ENCODE results near the gene ACSS1.

The ACSS1 gene

GRCh38 chr20:25058051-25058846 is at the start of gene ACSS1:
Gene ACSS1, minus strand, starts transcription at chr20:25058139. Its CDS starts 37 bp downstream, at chr20:25058102.
- peak within 1 kb of the TSS; percentile 84 for H3K4me3 Mint-ChIP-seq
- no peaks in the 10 kb centered on the region for H3K9me3 Mint-ChIP-seq
- H3K27me3 Mint-ChIP-seq: no peaks in the 10 kb centered on the region
- no peaks in the 10 kb centered on the region for H3K36me3 Mint-ChIP-seq
- peaks cover 47% of the 10 kb centered on the region for H3K4me1 Mint-ChIP-seq
- peak within 1 kb of the TSS; percentile 82 for H3K27ac Mint-ChIP-seq

- H3K4me1 Mint-ChIP-seq: peaks cover 7% of the 10 kb centered on the region
- H3K36me3 Mint-ChIP-seq: no peaks in the 10 kb centered on the region
- H3K9me3 Mint-ChIP-seq: no peaks in the 10 kb centered on the region
- no peak overlapping the region for H3K27ac Mint-ChIP-seq
- H3K4me3 Mint-ChIP-seq: no peak overlapping the region
- peaks cover 17% of the 10 kb centered on the region for H3K27me3 Mint-ChIP-seq
Observed at GRCh38 chr20:25103526-25103925, 45.6 kb upstream of the ACSS1 start.

- Mint-ChIP-seq H3K9me3 (no peaks in the 10 kb centered on the region), H3K27me3 (peaks cover 8% of the 10 kb centered on the region), H3K36me3 (no peaks in the 10 kb centered on the region), H3K27ac (no peak overlapping the region), H3K4me1 (peaks cover 7% of the 10 kb centered on the region), H3K4me3 (no peak overlapping the region)
Observed at GRCh38 chr20:25100914-25101313, 43.0 kb upstream of the ACSS1 start.

GRCh38 chr20:25099601-25100140 is 41.7 kb upstream of the ACSS1 start:
- H3K27ac Mint-ChIP-seq: no peak overlapping the region
- H3K4me3 Mint-ChIP-seq: no peak overlapping the region

GRCh38 chr20:25097498-25097897 is 39.6 kb upstream of the ACSS1 start:
- Mint-ChIP-seq H3K27ac (no peak overlapping the region), H3K9me3 (no peaks in the 10 kb centered on the region), H3K36me3 (no peaks in the 10 kb centered on the region), H3K4me3 (no peak overlapping the region), H3K4me1 (peaks cover 7% of the 10 kb centered on the region), H3K27me3 (peaks cover 3% of the 10 kb centered on the region)

More at GRCh38 chr20:25099601-25100140, 41.7 kb upstream of the ACSS1 start:
- Mint-ChIP-seq H3K36me3 (no peaks in the 10 kb centered on the region), H3K4me1 (peaks cover 7% of the 10 kb centered on the region), H3K9me3 (no peaks in the 10 kb centered on the region), H3K27me3 (peaks cover 8% of the 10 kb centered on the region)

- Mint-ChIP-seq H3K27me3 (peaks cover 4% of the 10 kb centered on the region), H3K4me3 (peak overlapping the region; percentile 60), H3K9me3 (no peaks in the 10 kb centered on the region), H3K4me1 (peaks cover 29% of the 10 kb centered on the region), H3K27ac (peak overlapping the region; percentile 57), H3K36me3 (no peaks in the 10 kb centered on the region)
Observed at GRCh38 chr20:25090492-25091429, 32.8 kb upstream of the ACSS1 start.

- peaks cover 30% of the 10 kb centered on the region for H3K4me1 Mint-ChIP-seq
- H3K9me3 Mint-ChIP-seq: no peaks in the 10 kb centered on the region
- H3K36me3 Mint-ChIP-seq: no peaks in the 10 kb centered on the region
- peak overlapping the region; percentile 26 for H3K27ac Mint-ChIP-seq
- peaks cover 7% of the 10 kb centered on the region for H3K27me3 Mint-ChIP-seq
- H3K4me3 Mint-ChIP-seq: no peak overlapping the region
Observed at GRCh38 chr20:25089662-25090061, 31.7 kb upstream of the ACSS1 start.

GRCh38 chr20:25089096-25089495 is 31.2 kb upstream of the ACSS1 start:
- Mint-ChIP-seq H3K27me3 (peaks cover 11% of the 10 kb centered on the region), H3K27ac (no peak overlapping the region), H3K9me3 (no peaks in the 10 kb centered on the region), H3K36me3 (no peaks in the 10 kb centered on the region), H3K4me3 (no peak overlapping the region), H3K4me1 (peaks cover 34% of the 10 kb centered on the region)

- peaks cover 42% of the 10 kb centered on the region for H3K4me1 Mint-ChIP-seq
Observed at GRCh38 chr20:25088267-25088666, 30.3 kb upstream of the ACSS1 start.

GRCh38 chr20:25087186-25087929 is 29.4 kb upstream of the ACSS1 start:
- Mint-ChIP-seq H3K4me3 (no peak overlapping the region), H3K27me3 (peaks cover 22% of the 10 kb centered on the region), H3K36me3 (no peaks in the 10 kb centered on the region), H3K4me1 (peaks cover 47% of the 10 kb centered on the region), H3K27ac (no peak overlapping the region), H3K9me3 (no peaks in the 10 kb centered on the region)

More at GRCh38 chr20:25088267-25088666, 30.3 kb upstream of the ACSS1 start:
- H3K27me3 Mint-ChIP-seq: peaks cover 17% of the 10 kb centered on the region
- H3K9me3 Mint-ChIP-seq: no peaks in the 10 kb centered on the region
- no peaks in the 10 kb centered on the region for H3K36me3 Mint-ChIP-seq
- no peak overlapping the region for H3K4me3 Mint-ChIP-seq
- no peak overlapping the region for H3K27ac Mint-ChIP-seq

GRCh38 chr20:25085756-25086495 is 28.0 kb upstream of the ACSS1 start:
- Mint-ChIP-seq H3K4me3 (no peak overlapping the region), H3K27me3 (peaks cover 28% of the 10 kb centered on the region), H3K4me1 (peaks cover 41% of the 10 kb centered on the region), H3K27ac (no peak overlapping the region), H3K36me3 (no peaks in the 10 kb centered on the region), H3K9me3 (no peaks in the 10 kb centered on the region)

GRCh38 chr20:25084626-25085187 is 26.8 kb upstream of the ACSS1 start:
- Mint-ChIP-seq H3K4me1 (peaks cover 29% of the 10 kb centered on the region), H3K27ac (no peak overlapping the region), H3K4me3 (peak overlapping the region; percentile 80), H3K27me3 (peaks cover 38% of the 10 kb centered on the region), H3K36me3 (no peaks in the 10 kb centered on the region), H3K9me3 (no peaks in the 10 kb centered on the region)

- Mint-ChIP-seq H3K27me3 (peaks cover 42% of the 10 kb centered on the region), H3K4me1 (peaks cover 22% of the 10 kb centered on the region), H3K27ac (no peak overlapping the region), H3K4me3 (peak overlapping the region; percentile 80), H3K36me3 (no peaks in the 10 kb centered on the region), H3K9me3 (no peaks in the 10 kb centered on the region)
Observed at GRCh38 chr20:25083773-25084625, 26.1 kb upstream of the ACSS1 start.

All from activated naive CD4-positive, alpha-beta T cell treated with anti-CD3 and anti-CD28 coated beads, Interleukin-2, amount 50 U/mL, for 24 hours (primary cell).